ENCODE results near the gene WFIKKN2. TPM values are rescaled to one million over a fixed set of nuclear protein-coding genes. Genes with fewer than 3 reads are reported as not detected.

WFIKKN2 gene
- total and polyA plus RNA-seq, 2 of the 13 experiments (the other 11 are each of a cell fraction or from before 2014, with no cell fraction given) = not detected

- TF ChIP-seq PBX3 (CRISPR knock-in tag; IDR thresholded peaks at IDR 0.05; ENCODE audit: borderline replicate concordance) = peak; percentile 33; the same call in 1 of the 2 replicates
- peak; percentile 79 for TF ChIP-seq THAP9 (CRISPR knock-in tag; IDR thresholded peaks at IDR 0.05; ENCODE audit: borderline replicate concordance)
- TF ChIP-seq RARG (CRISPR knock-in tag; IDR thresholded peaks at IDR 0.05; ENCODE audit: low read depth) = no peak
- TF ChIP-seq ZNF776 (CRISPR knock-in tag; IDR thresholded peaks at IDR 0.05) = peak; percentile 39
- no peak for TF ChIP-seq ZNF691 (CRISPR knock-in tag; IDR thresholded peaks at IDR 0.05; ENCODE audit: borderline replicate concordance, low read depth)
- TF ChIP-seq ZUFSP (CRISPR knock-in tag; IDR thresholded peaks at IDR 0.05; ENCODE audit: borderline replicate concordance) = 0 out of 2 replicates have a peak, but pooled peaks have one; percentile 44
- no peak for TF ChIP-seq NR2F6 (IDR thresholded peaks at IDR 0.05)
- TF ChIP-seq NR2F6 (CRISPR knock-in tag; IDR thresholded peaks at IDR 0.05) = no peak
- TF ChIP-seq CREB3 (CRISPR knock-in tag; IDR thresholded peaks at IDR 0.05) = peak; percentile 75; the same call in 1 of the 2 replicates
- no peak for TF ChIP-seq PREB (CRISPR knock-in tag; IDR thresholded peaks at IDR 0.05)
- no peak for TF ChIP-seq NFYC (CRISPR knock-in tag; IDR thresholded peaks at IDR 0.05)
- TF ChIP-seq JUND (CRISPR knock-in tag; IDR thresholded peaks at IDR 0.05) = peak; percentile 42; the same call in 1 of the 2 replicates
- peak; percentile 83; the same call in 1 of the 2 replicates for TF ChIP-seq ZNF30 (CRISPR knock-in tag; IDR thresholded peaks at IDR 0.05)
- TF ChIP-seq HDAC6 (IDR thresholded peaks at IDR 0.05; ENCODE audit: low read depth, low read length) = no peak
- peak; percentile 97 for TF ChIP-seq AGO2 (optimal IDR thresholded peaks at IDR 0.05; ENCODE audit: low read depth, low read length)
- TF ChIP-seq ZNF281 (CRISPR knock-in tag; IDR thresholded peaks at IDR 0.05; ENCODE audit: borderline replicate concordance) = no peak
- TF ChIP-seq SCMH1 (CRISPR knock-in tag; IDR thresholded peaks at IDR 0.05; ENCODE audit: borderline replicate concordance) = no peak
- TF ChIP-seq ZBTB7A (CRISPR knock-in tag; IDR thresholded peaks at IDR 0.05) = 0 out of 2 replicates have a peak, but pooled peaks have one; percentile 53
Observed at GRCh38 chr17:50866950-50867362, 31.6 kb downstream of the WFIKKN2 start (continued).
